Embryonic facial prominence (tissue), 1 donor: ENCODE results near the gene SIPA1L3.
"Not testable (repeated sequence)": the region's sequence is repeated elsewhere in the genome, so short reads cannot be mapped to it uniquely, and the experiment has no call there.

ENCODE experiments used
- DNase-seq: peaks from one replicate; pipeline ENCODE4 v3.0.0-alpha.2; 2016; ENCODE audit errors: extremely low spot score

SIPA1L3 gene

GRCh38 chr19:38019396-38019724, 112.4 kb downstream of the SIPA1L3 start:
- DNase-seq: no peak

- DNase-seq: no peak
Measured at GRCh38 chr19:38020311-38020710, 113.3 kb downstream of the SIPA1L3 start.

- DNase-seq: no peak
Measured at GRCh38 chr19:38021352-38021751, 114.3 kb downstream of the SIPA1L3 start.

GRCh38 chr19:38022791-38023670, 116.0 kb downstream of the SIPA1L3 start:
- DNase-seq: no peak

GRCh38 chr19:38023671-38024541, 116.9 kb downstream of the SIPA1L3 start:
- DNase-seq: no peak

- DNase-seq: no peak
Measured at GRCh38 chr19:38024992-38025908, 118.2 kb downstream of the SIPA1L3 start.

GRCh38 chr19:38025909-38026307, 118.9 kb downstream of the SIPA1L3 start:
- no peak for DNase-seq

- no peak for DNase-seq
Measured at GRCh38 chr19:38028913-38029510, 122.0 kb downstream of the SIPA1L3 start.

- not testable (repeated sequence) for DNase-seq
Measured at GRCh38 chr19:38030001-38030400, 123.0 kb downstream of the SIPA1L3 start.

GRCh38 chr19:38030686-38031422, 123.8 kb downstream of the SIPA1L3 start:
- no peak for DNase-seq

- no peak for DNase-seq
Measured at GRCh38 chr19:38031423-38031770, 124.4 kb downstream of the SIPA1L3 start.

GRCh38 chr19:38032151-38032550, 125.1 kb downstream of the SIPA1L3 start:
- DNase-seq: no peak

GRCh38 chr19:38032951-38033350, 125.9 kb downstream of the SIPA1L3 start:
- DNase-seq: no peak

- no peak for DNase-seq
Measured at GRCh38 chr19:38033658-38034491, 126.9 kb downstream of the SIPA1L3 start.

GRCh38 chr19:38034492-38034860, 127.5 kb downstream of the SIPA1L3 start:
- no peak for DNase-seq

- no peak for DNase-seq
Measured at GRCh38 chr19:38035515-38036495, 128.8 kb downstream of the SIPA1L3 start.

GRCh38 chr19:38036707-38037611, 130.0 kb downstream of the SIPA1L3 start:
- DNase-seq: no peak

- no peak for DNase-seq
Measured at GRCh38 chr19:38039966-38040365, 133.0 kb downstream of the SIPA1L3 start.
